ENCODE results near the gene PRKCZ. TPM values are rescaled to one million over a fixed set of nuclear protein-coding genes. Genes with fewer than 3 reads are reported as not detected.

The PRKCZ gene
- polyA plus RNA-seq, 3 donors, result 0.74 to 1.9 (median 1.4) TPM

GRCh38 chr1:2070016-2070415 is 19.8 kb downstream of the PRKCZ start:
- Mint-ChIP-seq H3K36me3 (no peaks in the 10 kb centered on the region), H3K27ac (no peak overlapping the region), H3K4me1 (no peaks in the 10 kb centered on the region), H3K27me3 (ENCODE audit: low read depth in 3 of 3) (peaks cover 0 to under 1% (median 0%) of the 10 kb centered on the region in 3 donors), H3K4me3 (no peak overlapping the region), H3K9me3 (peaks cover 0 to 9% (median 5%) of the 10 kb centered on the region in 7 donors)
- H3K79me2 ChIP-seq (ENCODE audit: insufficient read depth, low read length), result no peaks in the 10 kb centered on the region
- H3K4me2 ChIP-seq (replicated peaks; ENCODE audit: extremely low read depth, low read length, poor library complexity, severe bottlenecking), result no peak overlapping the region
- no peak overlapping the region for H2AFZ ChIP-seq (ENCODE audit: insufficient read depth, low read depth, low read length, poor library complexity, severe bottlenecking)
- TF ChIP-seq CTCF (IDR thresholded peaks at IDR 0.05), result no peak
- intact Hi-C loops (cut with micrococcal nuclease), result no loop called here
- H3K9ac ChIP-seq (ENCODE audit: insufficient read depth, low read length, poor library complexity, severe bottlenecking), result no peak overlapping the region
- 98% methylated on average over 9 of the region's 11 CpGs for WGBS (ENCODE audit: insufficient coverage)
- H3K4me1 ChIP-seq (ENCODE audit: control insufficient read depth in 1 of 2, insufficient read depth in 2 of 2, low read length in 2 of 2), result no peaks in the 10 kb centered on the region
- H3K27me3 ChIP-seq (ENCODE audit: control insufficient read depth in 2 of 2, insufficient read depth in 2 of 2, low read length in 2 of 2), result no peaks in the 10 kb centered on the region
- no peaks in the 10 kb centered on the region for H3K9me3 ChIP-seq (replicated peaks in 1 of 2; ENCODE audit: control insufficient read depth in 1 of 2, insufficient read depth in 1 of 2, low read length in 2 of 2)
- H3K27ac ChIP-seq (ENCODE audit: low read depth in 1 of 2, low read length in 2 of 2), result no peak overlapping the region
- no peaks in the 10 kb centered on the region for H4K20me1 ChIP-seq (ENCODE audit: insufficient read depth, low read length)
- H3K4me3 ChIP-seq (replicated peaks in 1 of 3; ENCODE audit: low read depth in 2 of 3, low read length in 3 of 3), result no peak overlapping the region
- DNase-seq, result no peak
- no peaks in the 10 kb centered on the region for H3K36me3 ChIP-seq (replicated peaks in 1 of 2; ENCODE audit: control insufficient read depth in 1 of 2, insufficient read depth in 2 of 2, low read length in 2 of 2)

- no peak overlapping the region for H3K27ac Mint-ChIP-seq
Measured at GRCh38 chr1:2070800-2071530, 20.8 kb downstream of the PRKCZ start.

More at GRCh38 chr1:2070800-2071530, 20.8 kb downstream of the PRKCZ start:
- Mint-ChIP-seq H3K36me3 (no peaks in the 10 kb centered on the region), H3K4me1 (no peaks in the 10 kb centered on the region), H3K9me3 (peaks cover 0 to 5% (median 2%) of the 10 kb centered on the region in 7 donors), H3K27me3 (ENCODE audit: low read depth in 3 of 3) (peaks cover 0 to 5% (median 0%) of the 10 kb centered on the region in 3 donors), H3K4me3 (no peak overlapping the region)
- H3K36me3 ChIP-seq (replicated peaks in 1 of 2; ENCODE audit: control insufficient read depth in 1 of 2, insufficient read depth in 2 of 2, low read length in 2 of 2), result no peaks in the 10 kb centered on the region
- H3K27me3 ChIP-seq (ENCODE audit: control insufficient read depth in 2 of 2, insufficient read depth in 2 of 2, low read length in 2 of 2), result no peaks in the 10 kb centered on the region
- H3K4me3 ChIP-seq (replicated peaks in 1 of 3; ENCODE audit: low read depth in 2 of 3, low read length in 3 of 3), result no peak overlapping the region
- no peak overlapping the region for H3K9ac ChIP-seq (ENCODE audit: insufficient read depth, low read length, poor library complexity, severe bottlenecking)
- WGBS (ENCODE audit: insufficient coverage), result 97% methylated on average over 22 of the region's 36 CpGs
- no peak overlapping the region for H2AFZ ChIP-seq (ENCODE audit: insufficient read depth, low read depth, low read length, poor library complexity, severe bottlenecking)
- no peak overlapping the region for H3K27ac ChIP-seq (ENCODE audit: low read depth in 1 of 2, low read length in 2 of 2)
- no peak for DNase-seq
- no peak for TF ChIP-seq CTCF (IDR thresholded peaks at IDR 0.05)
- H3K4me1 ChIP-seq (ENCODE audit: control insufficient read depth in 1 of 2, insufficient read depth in 2 of 2, low read length in 2 of 2), result no peaks in the 10 kb centered on the region
- H3K79me2 ChIP-seq (ENCODE audit: insufficient read depth, low read length), result no peaks in the 10 kb centered on the region
- no peaks in the 10 kb centered on the region for H4K20me1 ChIP-seq (ENCODE audit: insufficient read depth, low read length)
- H3K9me3 ChIP-seq (replicated peaks in 1 of 2; ENCODE audit: control insufficient read depth in 1 of 2, insufficient read depth in 1 of 2, low read length in 2 of 2), result no peaks in the 10 kb centered on the region
- no peak overlapping the region for H3K4me2 ChIP-seq (replicated peaks; ENCODE audit: extremely low read depth, low read length, poor library complexity, severe bottlenecking)
- intact Hi-C loops (cut with micrococcal nuclease), result no loop called here
